GM20431 (cell line): ENCODE data around the gene GALM.

Experiments
- in situ Hi-C: fragments of 300-500 bp; cut with MseI, MboI; formaldehyde crosslinking; loops from one replicate; pipeline ENCODE4 v1.15.0; 2020; ENCODE audit warnings: low sequenced_read_pairs; ENCODE audit not compliant: unreplicated experiment

GALM gene

GRCh38 chr2:38648107-38648761 lies 17.7 kb upstream of the GALM start:
- in situ Hi-C loops, result no loop called here

GRCh38 chr2:38649176-38649728 lies 16.7 kb upstream of the GALM start:
- in situ Hi-C loops, result no loop called here

- in situ Hi-C loops, result no loop called here
Observed at GRCh38 chr2:38650012-38650411, 15.9 kb upstream of the GALM start.

- in situ Hi-C loops, result no loop called here
Observed at GRCh38 chr2:38650717-38651116, 15.2 kb upstream of the GALM start.

GRCh38 chr2:38652431-38653273 lies 13.3 kb upstream of the GALM start:
- in situ Hi-C loops, result no loop called here

- in situ Hi-C loops, result no loop called here
Observed at GRCh38 chr2:38653380-38653714, 12.6 kb upstream of the GALM start.

- in situ Hi-C loops, result no loop called here
Observed at GRCh38 chr2:38653715-38654527, 12.0 kb upstream of the GALM start.

GRCh38 chr2:38654528-38655381 lies 11.2 kb upstream of the GALM start:
- in situ Hi-C loops, result no loop called here

GRCh38 chr2:38655441-38655840 lies 10.5 kb upstream of the GALM start:
- in situ Hi-C loops, result no loop called here

- in situ Hi-C loops, result no loop called here
Observed at GRCh38 chr2:38656866-38657480, 8.9 kb upstream of the GALM start.

- in situ Hi-C loops, result no loop called here
Observed at GRCh38 chr2:38658613-38659012, 7.3 kb upstream of the GALM start.

GRCh38 chr2:38659115-38659514 lies 6.8 kb upstream of the GALM start:
- in situ Hi-C loops, result no loop called here

GRCh38 chr2:38660282-38660681 lies 5.6 kb upstream of the GALM start:
- in situ Hi-C loops, result no loop called here

GRCh38 chr2:38661306-38661705 lies 4.6 kb upstream of the GALM start:
- in situ Hi-C loops, result no loop called here

GRCh38 chr2:38666556-38666910 lies 619 bp downstream of the GALM start:
- in situ Hi-C loops, result no loop called here

GRCh38 chr2:38668092-38668491 lies 2.2 kb downstream of the GALM start:
- in situ Hi-C loops, result no loop called here

- in situ Hi-C loops, result no loop called here
Observed at GRCh38 chr2:38668779-38669479, 3.0 kb downstream of the GALM start.

- in situ Hi-C loops, result no loop called here
Observed at GRCh38 chr2:38671303-38671702, 5.4 kb downstream of the GALM start.

- in situ Hi-C loops, result no loop called here
Observed at GRCh38 chr2:38671946-38672345, 6.0 kb downstream of the GALM start.
